ENCODE results near the gene PIAS4.

GRCh38 chr19:3987619-3988371 is 19.7 kb upstream of the PIAS4 start:
- TF ChIP-seq GATA3 (IDR thresholded peaks at IDR 0.05; ENCODE audit: low read depth, low read length) (no peak), GATA2 (IDR thresholded peaks at IDR 0.05; ENCODE audit: low read depth, low read length) (no peak)
